Measurements from ENCODE around the gene ASTN2.

GRCh38 chr9:117325110-117325731, 89.6 kb downstream of the ASTN2 start:
- TF ChIP-seq POLR2A (IDR thresholded peaks at IDR 0.05): no peak
- TF ChIP-seq CTCF (IDR thresholded peaks at IDR 0.05): no peak
- no peak for TF ChIP-seq POLR2AphosphoS5 (IDR thresholded peaks at IDR 0.05)

Measured in sigmoid colon (tissue), 4 donors.